GM13976 (cell line): ENCODE results near the gene AGMAT.

Source experiments
- DNase-seq: peaks from one replicate; pipeline ENCODE4 v3.0.0; 2012; ENCODE audit warnings: low spot score
- in situ Hi-C: fragments of 300-500 bp; cut with MboI; formaldehyde crosslinking; loops from one replicate; pipeline ENCODE4 v1.12.0; 2022; ENCODE audit warnings: low sequenced_read_pairs, mixed read lengths, inconsistent platforms; ENCODE audit not compliant: unreplicated experiment
- TF ChIP-seq, protein P1 (sequence below): IDR thresholded peaks from 2 replicates; pipeline ENCODE4 v1.5.1; 2012; ENCODE audit warnings: borderline replicate concordance, mild to moderate bottlenecking; ENCODE audit not compliant: insufficient read depth; ENCODE audit errors: extremely low read depth, missing control alignments, control extremely low read depth

AGMAT gene

GRCh38 chr1:15625056-15625917 lies 40.4 kb upstream of the AGMAT start:
- in situ Hi-C loops, result no loop called here
- TF ChIP-seq, protein P1, sequence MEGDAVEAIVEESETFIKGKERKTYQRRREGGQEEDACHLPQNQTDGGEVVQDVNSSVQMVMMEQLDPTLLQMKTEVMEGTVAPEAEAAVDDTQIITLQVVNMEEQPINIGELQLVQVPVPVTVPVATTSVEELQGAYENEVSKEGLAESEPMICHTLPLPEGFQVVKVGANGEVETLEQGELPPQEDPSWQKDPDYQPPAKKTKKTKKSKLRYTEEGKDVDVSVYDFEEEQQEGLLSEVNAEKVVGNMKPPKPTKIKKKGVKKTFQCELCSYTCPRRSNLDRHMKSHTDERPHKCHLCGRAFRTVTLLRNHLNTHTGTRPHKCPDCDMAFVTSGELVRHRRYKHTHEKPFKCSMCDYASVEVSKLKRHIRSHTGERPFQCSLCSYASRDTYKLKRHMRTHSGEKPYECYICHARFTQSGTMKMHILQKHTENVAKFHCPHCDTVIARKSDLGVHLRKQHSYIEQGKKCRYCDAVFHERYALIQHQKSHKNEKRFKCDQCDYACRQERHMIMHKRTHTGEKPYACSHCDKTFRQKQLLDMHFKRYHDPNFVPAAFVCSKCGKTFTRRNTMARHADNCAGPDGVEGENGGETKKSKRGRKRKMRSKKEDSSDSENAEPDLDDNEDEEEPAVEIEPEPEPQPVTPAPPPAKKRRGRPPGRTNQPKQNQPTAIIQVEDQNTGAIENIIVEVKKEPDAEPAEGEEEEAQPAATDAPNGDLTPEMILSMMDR, result no peak
- DNase-seq, result no peak

GRCh38 chr1:15624133-15624714 lies 39.4 kb upstream of the AGMAT start:
- in situ Hi-C loops, result no loop called here
- TF ChIP-seq, protein P1, result no peak
- no peak for DNase-seq

GRCh38 chr1:15623435-15623834 lies 38.6 kb upstream of the AGMAT start:
- TF ChIP-seq, protein P1, result no peak
- in situ Hi-C loops, result no loop called here
- DNase-seq, result no peak

DNA sequence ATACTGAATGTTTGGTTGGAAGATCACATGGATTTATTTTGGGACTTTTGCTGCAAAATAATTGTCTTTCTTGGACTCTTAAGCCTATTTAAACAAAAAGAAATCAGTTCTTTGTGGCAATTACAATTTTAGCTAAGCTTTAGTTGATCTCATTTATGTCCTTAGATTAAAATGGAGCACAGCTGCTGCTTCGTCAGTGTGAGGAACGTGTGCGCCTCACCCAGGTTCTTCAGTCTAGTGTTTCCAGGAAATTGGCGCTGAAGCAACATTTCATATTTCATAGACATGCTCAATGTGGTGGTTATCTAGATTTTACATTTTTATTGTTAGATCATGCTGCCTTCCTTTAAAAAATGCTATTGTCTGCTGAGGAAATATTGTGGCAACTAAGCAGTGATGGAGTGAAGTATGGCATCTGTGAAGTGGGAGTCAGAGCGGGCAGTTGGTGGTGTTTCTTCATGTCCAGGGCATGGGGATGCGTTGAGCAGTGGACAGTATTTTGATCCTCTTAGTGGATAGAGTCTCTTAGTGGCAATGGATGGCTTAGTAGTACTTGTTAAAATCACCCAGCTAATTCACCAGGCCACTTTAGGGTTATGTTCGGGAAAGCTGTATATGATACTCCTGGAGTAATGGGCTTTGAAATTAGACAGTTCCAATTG lies 38.0 kb upstream of the AGMAT start:
- TF ChIP-seq, protein P1, result no peak
- DNase-seq, result no peak
- in situ Hi-C loops, result no loop called here

- no peak for DNase-seq
- in situ Hi-C loops, result no loop called here
- TF ChIP-seq, protein P1, result no peak
These were observed 37.1 kb upstream of the AGMAT start for GRCh38 chr1:15621975-15622374.

GRCh38 chr1:15620902-15621682 lies 36.2 kb upstream of the AGMAT start:
- TF ChIP-seq, protein P1, result no peak
- DNase-seq, result no peak
- in situ Hi-C loops, result no loop called here
